Effector CD8-positive, alpha-beta T cell (primary cell): ENCODE measurements around the gene CIDEA.

Source experiments
- DNase-seq: peaks from one replicate; lab custom pipeline; 2025; lab: John Stamatoyannopoulos, UW

The CIDEA gene

GRCh38 chr18:12271376-12272235 lies 17.4 kb downstream of the CIDEA start:
- DNase-seq = no peak

DNA sequence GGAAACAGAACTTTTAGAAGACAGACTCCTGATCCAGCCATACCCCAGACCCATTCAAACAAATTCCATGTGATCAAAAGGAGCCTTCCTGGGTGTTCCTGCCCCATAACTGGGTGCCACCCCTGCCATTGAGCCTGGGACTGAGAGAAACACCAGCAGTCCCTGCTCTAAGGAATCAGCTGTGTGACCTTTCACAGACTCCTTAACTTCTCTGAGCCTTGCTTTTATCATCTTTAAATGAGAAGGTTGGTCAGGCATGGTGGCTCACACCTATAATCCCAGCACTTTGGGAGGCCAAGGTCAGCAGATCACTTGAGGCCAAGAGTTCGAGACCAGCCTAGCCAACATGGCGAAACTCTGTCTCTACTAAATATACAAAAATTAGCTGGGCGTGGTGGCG lies 20.6 kb downstream of the CIDEA start:
- no peak for DNase-seq

DNA sequence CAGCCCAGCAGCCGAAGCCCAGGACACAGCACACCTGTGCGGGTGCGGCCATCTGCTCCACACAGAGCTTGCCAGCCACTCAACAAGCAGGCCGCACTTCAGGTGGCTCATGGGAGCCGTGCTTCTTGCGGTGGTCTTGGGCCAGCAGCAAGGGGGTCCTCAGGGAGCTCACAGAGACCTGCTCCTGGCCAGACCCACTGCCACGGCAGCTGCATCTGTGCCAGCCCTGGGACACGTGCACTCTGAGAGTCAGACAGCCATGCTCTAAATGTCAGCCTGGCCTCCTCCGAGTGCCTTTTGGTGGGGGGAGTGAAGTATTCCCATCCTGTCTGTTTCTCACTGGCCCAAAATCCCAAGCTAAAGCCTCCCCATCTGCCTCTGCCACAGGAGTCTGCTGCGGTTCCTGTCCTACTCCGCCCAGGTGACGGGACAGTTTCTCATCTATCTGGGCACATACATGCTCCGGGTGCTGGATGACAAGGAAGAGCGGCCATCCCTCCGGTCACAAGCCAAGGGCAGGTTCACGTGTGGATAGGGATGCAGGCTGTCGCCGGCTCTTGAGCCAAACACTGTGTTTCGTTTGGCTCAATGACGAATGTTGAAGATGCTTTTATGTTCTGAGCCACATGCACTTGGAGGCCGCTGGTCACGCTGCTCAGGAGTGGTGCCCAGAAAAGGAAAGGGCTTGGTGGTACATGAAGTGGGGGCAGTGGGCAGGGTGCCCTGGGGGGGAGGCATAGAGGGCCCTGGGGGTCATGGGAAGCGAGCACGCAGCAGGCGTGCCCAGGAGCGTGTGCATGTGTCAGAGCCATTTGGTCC lies 22.8 kb downstream of the CIDEA start:
- DNase-seq = no peak

GRCh38 chr18:12278215-12278671 lies 24.1 kb downstream of the CIDEA start:
- DNase-seq = no peak

DNA sequence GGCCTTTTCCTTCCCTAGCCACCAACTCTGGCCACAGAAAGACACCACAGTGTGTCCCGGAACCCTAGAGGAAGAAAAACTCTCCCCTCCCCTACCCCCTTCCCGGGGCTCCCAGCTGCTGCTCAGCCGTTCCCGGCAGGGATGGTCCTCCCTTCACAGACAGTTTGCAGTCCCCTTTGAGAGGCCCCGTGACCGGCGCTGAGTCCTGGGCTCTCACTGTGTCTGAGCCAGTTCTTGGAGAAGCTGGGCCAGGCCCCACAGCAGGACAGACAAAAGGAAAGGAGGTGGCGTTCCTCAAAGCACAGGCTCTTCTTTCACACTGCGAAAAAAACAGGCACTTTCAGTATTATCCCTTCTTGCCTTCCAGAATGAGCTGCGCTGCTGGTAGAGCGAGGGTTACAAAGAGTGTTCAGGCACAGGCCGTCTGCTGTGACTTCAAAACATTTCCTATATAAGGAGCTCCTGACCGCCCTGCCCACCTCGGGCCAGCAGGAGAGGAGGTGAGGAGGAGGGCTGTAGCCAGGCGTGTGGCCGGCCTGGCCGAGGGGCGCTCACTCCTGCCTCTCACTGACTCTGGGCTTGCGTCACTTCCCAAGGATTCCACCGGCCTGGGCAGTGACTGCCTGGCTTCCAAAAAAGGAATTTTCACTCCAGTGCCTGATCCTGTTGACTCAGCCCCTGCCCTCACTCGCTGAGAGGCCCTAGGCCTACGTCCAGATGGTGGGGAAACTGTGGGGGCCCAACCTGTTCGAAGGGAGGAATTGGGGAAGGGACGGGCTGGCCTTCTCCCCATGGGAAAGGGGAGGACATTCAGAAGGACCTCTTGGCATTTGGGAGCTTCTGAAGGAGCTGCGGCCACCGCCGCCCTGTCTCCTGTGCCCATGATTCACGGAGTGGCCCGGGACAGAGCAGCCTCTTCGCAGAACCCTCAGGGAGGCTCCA lies 24.9 kb downstream of the CIDEA start:
- DNase-seq = no peak

DNA sequence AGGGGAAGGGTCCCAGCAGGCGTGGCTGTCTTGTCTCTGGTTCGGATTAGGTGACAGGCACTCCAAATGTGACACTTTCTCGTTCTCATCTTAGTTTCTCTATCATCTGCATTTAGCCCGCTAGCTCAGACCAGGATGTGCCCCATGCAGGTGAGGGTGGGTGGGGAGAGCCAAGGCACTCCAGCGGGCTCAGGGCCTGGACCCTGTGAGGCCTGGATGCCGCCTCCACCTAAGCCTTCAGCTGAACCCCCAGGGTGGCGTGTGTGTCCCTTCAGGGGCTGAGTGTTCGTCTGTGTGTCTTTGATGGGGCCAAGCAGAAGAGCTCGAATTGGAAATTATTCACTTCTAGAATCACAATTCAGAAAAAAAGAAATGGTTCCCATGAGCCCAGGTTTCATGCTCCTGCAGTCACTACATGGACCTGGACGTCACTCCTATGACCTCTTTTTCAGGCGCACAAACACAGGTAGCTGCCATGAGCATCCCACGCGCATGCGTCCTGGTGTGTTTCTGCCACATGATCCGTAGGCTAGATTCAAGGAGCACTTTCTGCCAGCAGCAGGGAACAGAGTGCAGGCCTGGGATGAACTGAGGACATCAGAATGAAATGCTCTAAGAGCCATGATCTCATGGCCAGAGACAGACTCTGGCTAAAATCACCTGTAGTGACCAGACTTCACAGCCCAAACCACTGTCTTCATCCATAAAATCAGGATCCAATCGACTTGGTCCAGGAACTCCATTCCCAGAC lies 25.8 kb downstream of the CIDEA start:
- no peak for DNase-seq

DNA sequence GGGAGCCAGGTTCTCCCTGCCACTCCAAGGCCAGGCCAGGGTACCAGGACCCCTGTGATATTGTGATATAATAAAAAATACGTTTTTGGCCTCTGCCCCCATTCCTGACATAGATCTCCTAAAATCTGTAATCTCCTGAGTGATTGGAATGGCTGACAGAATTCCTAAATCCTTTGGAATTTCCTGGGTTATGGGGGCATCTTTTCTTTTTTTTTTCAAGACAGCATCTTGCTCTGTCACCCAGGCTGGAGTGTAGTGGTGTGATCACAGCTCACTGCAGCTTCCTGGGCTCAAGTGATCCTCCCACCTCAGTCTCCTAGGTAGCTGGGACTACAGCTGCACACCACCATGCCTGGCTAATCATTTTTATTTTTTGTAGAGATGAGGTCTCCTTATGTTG lies 27.7 kb downstream of the CIDEA start:
- DNase-seq = no peak

- no peak for DNase-seq
Measured at GRCh38 chr18:12282442-12283039, 28.4 kb downstream of the CIDEA start.

GRCh38 chr18:12283256-12283655 lies 29.1 kb downstream of the CIDEA start:
- DNase-seq = no peak

- DNase-seq = no peak
Measured at GRCh38 chr18:12283666-12284065, 29.5 kb downstream of the CIDEA start.

GRCh38 chr18:12287131-12287681 lies 33.0 kb downstream of the CIDEA start:
- no peak for DNase-seq

GRCh38 chr18:12287684-12288402 lies 33.7 kb downstream of the CIDEA start:
- DNase-seq = no peak

DNA sequence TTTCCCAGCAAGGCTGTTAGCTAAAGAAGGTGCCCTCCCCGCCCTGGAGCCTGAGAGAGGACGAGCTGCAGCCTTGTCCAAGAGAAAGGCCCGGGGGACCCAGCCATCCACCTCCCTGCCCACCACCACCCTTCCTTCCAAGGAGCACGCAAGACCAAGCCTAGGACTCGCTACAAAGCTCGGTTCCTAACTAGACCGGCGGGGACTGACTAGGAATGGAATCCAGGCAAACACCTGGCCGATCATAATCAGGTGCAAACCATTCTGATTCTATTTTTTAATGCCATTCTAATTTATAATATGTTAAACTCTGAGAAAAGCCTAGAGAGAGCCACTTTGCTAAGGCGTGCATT lies 34.2 kb downstream of the CIDEA start:
- no peak for DNase-seq

DNA sequence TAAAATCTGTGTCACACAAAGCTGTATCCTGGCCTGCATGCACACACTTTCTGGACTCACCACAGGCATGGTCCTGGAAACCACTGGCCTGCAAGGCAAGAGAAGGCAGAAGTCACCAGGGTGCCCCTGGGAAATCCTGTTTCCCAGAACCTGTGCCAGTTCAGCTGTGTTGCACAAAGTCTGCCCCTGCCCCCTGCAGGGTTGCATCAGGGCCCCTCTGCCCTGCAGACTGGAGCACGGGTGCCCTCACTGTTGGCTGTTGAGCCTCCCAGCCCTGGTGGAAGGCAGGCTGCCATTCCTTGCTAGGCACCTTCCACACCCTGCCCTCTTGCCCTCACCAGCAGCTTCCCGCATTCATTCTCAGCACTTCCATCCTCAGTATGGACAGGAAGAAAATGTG lies 35.9 kb downstream of the CIDEA start:
- DNase-seq = no peak

DNA sequence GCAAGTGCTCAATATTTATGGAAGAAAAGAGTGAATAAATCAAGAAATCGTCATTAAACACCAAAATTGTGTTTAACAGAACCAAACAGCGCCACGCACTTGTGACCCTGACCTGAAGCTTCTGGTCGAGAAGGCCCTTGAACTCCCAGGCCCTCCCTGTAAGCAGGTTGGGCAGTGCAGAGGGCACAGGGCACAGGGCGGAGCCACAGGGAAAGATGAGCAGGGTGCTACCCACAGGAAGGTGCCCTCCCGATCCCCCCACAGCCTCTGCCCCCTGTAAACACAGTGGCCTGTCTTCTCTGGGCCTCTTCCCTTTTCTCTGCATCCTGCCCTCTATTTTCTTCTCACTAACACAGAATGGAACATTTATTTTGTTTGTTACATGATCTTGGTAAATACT lies 37.0 kb downstream of the CIDEA start:
- no peak for DNase-seq

DNA sequence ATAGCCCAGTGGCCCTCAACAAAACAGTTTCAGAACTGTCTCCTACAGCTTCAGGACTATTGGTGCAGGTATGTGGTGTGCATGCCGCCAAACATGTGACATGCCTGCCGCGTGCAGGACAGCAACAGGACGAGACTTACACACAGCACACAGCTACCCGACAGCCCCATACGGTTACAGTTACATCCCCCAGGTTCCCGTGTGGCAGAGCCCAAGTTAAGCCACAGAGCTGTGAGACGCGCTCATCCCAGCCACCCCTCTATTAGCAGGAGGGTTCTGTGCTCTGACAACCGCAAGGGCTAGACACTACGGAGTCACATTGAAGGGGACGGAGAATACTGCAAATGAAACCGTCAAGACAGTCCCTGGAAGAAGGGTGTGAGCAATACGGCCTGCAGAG lies 37.5 kb downstream of the CIDEA start:
- DNase-seq = no peak

DNA sequence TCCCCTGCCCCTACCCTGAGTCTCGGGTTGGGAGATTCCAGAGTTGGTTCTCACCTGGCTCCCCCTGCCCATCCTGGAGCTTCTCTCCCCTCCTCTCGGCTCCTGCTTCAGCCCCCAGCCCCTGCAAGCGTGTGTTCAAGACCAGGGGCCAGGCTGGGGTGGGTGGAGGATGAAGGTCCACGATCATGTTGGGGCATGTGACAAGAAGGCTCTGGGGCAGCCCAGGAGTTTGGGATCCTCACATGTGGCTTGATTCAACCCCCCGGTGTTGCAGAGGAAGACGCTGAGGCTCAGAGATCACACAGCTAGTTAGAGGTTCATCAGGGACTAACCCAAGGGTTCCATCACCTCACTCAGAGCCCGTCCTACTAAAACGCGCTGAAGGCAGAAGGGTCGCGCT lies 39.7 kb downstream of the CIDEA start:
- no peak for DNase-seq

DNA sequence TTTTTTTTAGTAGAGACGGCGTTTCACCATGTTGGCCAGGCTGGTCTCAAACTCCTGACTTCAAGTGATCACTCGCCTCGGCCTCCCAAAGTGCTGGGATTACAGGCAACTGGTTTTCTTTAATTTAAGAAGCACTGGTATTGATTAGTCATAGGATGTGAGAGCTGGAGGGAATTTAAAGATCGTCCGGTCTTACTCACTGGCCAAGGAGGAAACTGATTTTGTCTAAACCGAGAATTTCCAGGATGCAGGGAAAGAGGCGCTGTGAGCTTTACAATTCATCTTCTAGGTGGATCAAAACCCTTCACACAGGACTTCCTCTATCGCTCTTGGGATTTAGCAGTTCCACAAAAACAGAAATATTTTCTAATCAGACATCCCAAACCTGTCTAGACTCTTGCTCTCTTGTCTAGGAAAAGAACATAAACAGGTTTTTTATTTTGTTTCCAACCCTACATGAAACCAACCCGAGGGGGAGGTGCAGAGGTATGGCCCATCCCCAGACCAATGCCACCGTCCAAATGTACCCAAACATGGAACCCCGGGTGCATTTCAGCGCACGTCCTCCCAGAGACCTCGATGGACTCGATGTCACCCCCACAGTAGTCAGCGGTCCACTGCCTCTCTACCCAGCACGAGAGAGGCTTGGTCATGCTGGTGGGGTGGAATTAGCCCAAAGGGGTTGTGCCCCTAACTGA lies 41.4 kb downstream of the CIDEA start:
- DNase-seq = no peak

GRCh38 chr18:12296087-12296403 lies 41.9 kb downstream of the CIDEA start:
- no peak for DNase-seq
